Activated CD8-positive, alpha-beta T cell treated with anti-CD3 and anti-CD28 coated beads for 36 hours (primary cell): ENCODE measurements around the gene NMS. TPM values are rescaled to one million over a fixed set of nuclear protein-coding genes. Genes with fewer than 3 reads are reported as not detected.

Experiments used
- ATAC-seq: fragments of 200-7000 bp; cut with Tn5 transposase; one replicate; pipeline ENCODE4 v1.10.0; 2021; ENCODE audit warnings: mild to moderate bottlenecking, moderate library complexity
- CTCF ChIA-PET: fragments of 350-600 bp; sonication (Branson Sonifier 250); formaldehyde crosslinking; loops from one replicate; lab custom pipeline; 2021; ENCODE audit warnings: antibody characterized with exemption; lab: Charles Lee
- POLR2A ChIA-PET: fragments of 350-600 bp; sonication (Branson Sonifier 250); formaldehyde crosslinking; loops from one replicate; lab custom pipeline; 2021; ENCODE audit warnings: antibody characterized with exemption; lab: Charles Lee
- DNase-seq: peaks from one replicate; pipeline ENCODE4 v3.0.0-alpha.2; 2020
- H3K27ac Mint-ChIP-seq: one replicate; pipeline ENCODE4 v1.8.0; 2021; ENCODE audit warnings: mild to moderate bottlenecking, mixed read lengths
- H3K27me3 Mint-ChIP-seq: one replicate; pipeline ENCODE4 v1.8.0; 2021; ENCODE audit warnings: mixed read lengths
- H3K36me3 Mint-ChIP-seq: one replicate; pipeline ENCODE4 v1.8.0; 2021; ENCODE audit warnings: low read depth, mixed read lengths
- H3K4me1 Mint-ChIP-seq: one replicate; pipeline ENCODE4 v1.8.0; 2021; ENCODE audit warnings: low read depth, mixed read lengths
- H3K4me3 Mint-ChIP-seq: one replicate; pipeline ENCODE4 v1.8.0; 2021; ENCODE audit warnings: mild to moderate bottlenecking, moderate library complexity, mixed read lengths
- H3K9me3 Mint-ChIP-seq: one replicate; pipeline ENCODE4 v1.8.0; 2021; ENCODE audit warnings: mixed read lengths
- intact Hi-C: fragments of 100-400 bp; cut with micrococcal nuclease; formaldehyde crosslinking; loops from one replicate; pipeline ENCODE4 v1.10.0; 2022
- total RNA-seq, 2 experiments: library from RNA; stranded (reverse); gene quantifications; one replicate each; pipeline ENCODE4 v1.2.3, GENCODE V29; 2021
- TF ChIP-seq, protein P1 (sequence below): fragments of 200-600 bp; IDR thresholded peaks from one replicate; pipeline ENCODE4 v1.8.0; 2022; ENCODE audit warnings: antibody characterized with exemption, mild to moderate bottlenecking

NMS gene
- total RNA-seq, 2 experiments from 2014 or later = not detected

DNA sequence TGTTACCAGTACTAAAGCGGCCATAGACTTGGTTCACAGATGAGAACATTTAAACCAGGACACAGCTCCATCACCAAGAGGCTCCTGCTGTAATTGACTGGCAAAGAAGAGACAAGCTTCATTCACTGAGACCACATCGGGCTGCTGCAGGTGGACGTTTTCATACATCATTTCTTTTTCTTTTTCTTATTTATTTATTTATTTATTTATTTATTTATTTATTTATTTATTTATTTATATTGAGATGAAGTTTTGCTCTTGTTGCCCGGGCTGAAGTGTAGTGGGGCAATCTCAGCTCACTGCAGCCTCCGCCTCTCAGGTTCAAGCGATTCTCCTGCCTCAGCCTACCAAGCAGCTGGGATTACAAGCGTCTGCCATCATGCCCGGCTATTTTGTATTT is 58.9 kb downstream of the NMS start:
- DNase-seq (no peak), ATAC-seq (no peak)
- H3K27ac Mint-ChIP-seq = no peak overlapping the region
- no peaks in the 10 kb centered on the region for H3K36me3 Mint-ChIP-seq
- POLR2A ChIA-PET = interaction anchor here (1.2 kb wide), 1 partner anchor 18 kb away, joined by 3 read pairs; no protein-coding TSS in a partner anchor
- H3K27me3 Mint-ChIP-seq = peaks cover 4% of the 10 kb centered on the region
- H3K9me3 Mint-ChIP-seq = no peaks in the 10 kb centered on the region
- intact Hi-C loops = no loop called here
- TF ChIP-seq, protein P1, sequence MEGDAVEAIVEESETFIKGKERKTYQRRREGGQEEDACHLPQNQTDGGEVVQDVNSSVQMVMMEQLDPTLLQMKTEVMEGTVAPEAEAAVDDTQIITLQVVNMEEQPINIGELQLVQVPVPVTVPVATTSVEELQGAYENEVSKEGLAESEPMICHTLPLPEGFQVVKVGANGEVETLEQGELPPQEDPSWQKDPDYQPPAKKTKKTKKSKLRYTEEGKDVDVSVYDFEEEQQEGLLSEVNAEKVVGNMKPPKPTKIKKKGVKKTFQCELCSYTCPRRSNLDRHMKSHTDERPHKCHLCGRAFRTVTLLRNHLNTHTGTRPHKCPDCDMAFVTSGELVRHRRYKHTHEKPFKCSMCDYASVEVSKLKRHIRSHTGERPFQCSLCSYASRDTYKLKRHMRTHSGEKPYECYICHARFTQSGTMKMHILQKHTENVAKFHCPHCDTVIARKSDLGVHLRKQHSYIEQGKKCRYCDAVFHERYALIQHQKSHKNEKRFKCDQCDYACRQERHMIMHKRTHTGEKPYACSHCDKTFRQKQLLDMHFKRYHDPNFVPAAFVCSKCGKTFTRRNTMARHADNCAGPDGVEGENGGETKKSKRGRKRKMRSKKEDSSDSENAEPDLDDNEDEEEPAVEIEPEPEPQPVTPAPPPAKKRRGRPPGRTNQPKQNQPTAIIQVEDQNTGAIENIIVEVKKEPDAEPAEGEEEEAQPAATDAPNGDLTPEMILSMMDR = no peak
- CTCF ChIA-PET = interaction anchor here (1.5 kb wide), 1 partner anchor 148 kb away, joined by 4 read pairs; no protein-coding TSS in a partner anchor
- no peaks in the 10 kb centered on the region for H3K4me1 Mint-ChIP-seq
- no peak overlapping the region for H3K4me3 Mint-ChIP-seq

DNA sequence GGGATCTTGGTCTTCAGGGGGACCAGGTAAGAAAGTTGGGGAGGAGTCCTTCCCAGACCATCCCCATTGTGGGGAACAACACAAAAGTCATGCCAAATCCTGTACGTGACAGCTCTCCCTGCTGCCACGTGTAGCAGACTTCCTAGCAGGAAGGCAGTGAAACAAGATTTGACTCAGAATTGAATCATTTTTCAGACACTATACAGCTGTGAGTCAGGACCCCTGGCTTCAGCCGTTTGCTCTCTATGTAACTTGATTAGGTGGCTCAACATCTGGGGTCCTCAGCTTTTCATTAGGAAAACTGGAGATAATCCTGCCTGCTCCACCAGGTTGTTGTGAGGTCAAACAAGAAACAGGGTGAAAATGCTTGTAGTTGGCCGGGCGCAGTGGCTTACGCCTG is 59.6 kb downstream of the NMS start:
- ChIA-PET CTCF (no interaction called here), POLR2A (no interaction called here)
- ATAC-seq (no peak), DNase-seq (no peak)
- no peak overlapping the region for H3K4me3 Mint-ChIP-seq
- no peaks in the 10 kb centered on the region for H3K36me3 Mint-ChIP-seq
- H3K4me1 Mint-ChIP-seq = no peaks in the 10 kb centered on the region
- intact Hi-C loops = no loop called here
- peaks cover 4% of the 10 kb centered on the region for H3K27me3 Mint-ChIP-seq
- no peak overlapping the region for H3K27ac Mint-ChIP-seq
- TF ChIP-seq, protein P1 = no peak
- no peaks in the 10 kb centered on the region for H3K9me3 Mint-ChIP-seq

Other genes with a start within 250 kb of the NMS start
- gene LONRF2, start 148.0 kb upstream of the NMS start, total RNA-seq = under 1 TPM; 0.04 to 0.20 TPM
- 10 to 100 TPM in 1 of 2 experiments, 1 to 10 TPM in 1; 9.5 to 10.5 TPM for gene CHST10, start 52.8 kb upstream of the NMS start, total RNA-seq
- 10 to 100 TPM; 31.9 to 35.7 TPM for gene PDCL3, start 92.5 kb downstream of the NMS start, total RNA-seq